GM19238 (cell line): ENCODE data around the gene ATP1A3.

ENCODE experiments used
- DNase-seq: peaks from one replicate; pipeline ENCODE4 v3.0.0; 2011; ENCODE audit warnings: low spot score; ENCODE audit not compliant: insufficient read length

ATP1A3 gene

DNA sequence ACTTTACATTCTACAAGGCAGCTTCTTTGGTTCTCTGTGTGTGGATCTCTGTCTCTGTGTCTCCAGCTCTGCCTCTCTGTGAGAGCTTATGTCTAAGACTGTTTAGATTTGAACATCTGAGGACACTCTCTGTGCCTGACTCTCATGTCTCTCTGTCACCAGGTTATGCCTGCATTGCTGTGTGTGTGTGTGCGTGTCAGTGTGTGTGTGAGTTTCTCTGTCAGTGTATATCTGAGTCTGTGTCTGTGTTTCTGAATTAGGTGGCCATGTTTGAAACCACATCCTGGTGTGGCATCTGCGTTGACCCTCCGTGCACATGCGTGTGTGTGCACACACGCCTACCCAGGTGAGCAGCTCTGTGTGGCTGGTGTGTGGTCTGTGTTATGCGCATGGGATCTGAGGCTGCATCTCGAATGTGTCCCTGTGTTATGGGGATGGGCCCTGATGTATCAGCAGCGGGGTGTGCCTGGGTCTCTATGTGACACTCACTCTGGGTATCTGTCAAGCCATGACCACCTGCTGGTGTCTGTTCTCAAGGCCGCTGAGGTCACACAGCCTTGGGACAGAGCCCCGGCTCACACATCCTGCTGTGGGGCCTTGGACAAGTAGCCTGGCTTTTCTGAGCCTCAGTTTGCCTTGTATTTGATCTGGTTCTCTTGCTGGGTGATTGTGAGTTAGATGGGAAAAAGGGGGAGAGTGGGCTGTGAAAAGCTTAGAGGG is 6.7 kb downstream of the ATP1A3 start:
- no peak for DNase-seq

DNA sequence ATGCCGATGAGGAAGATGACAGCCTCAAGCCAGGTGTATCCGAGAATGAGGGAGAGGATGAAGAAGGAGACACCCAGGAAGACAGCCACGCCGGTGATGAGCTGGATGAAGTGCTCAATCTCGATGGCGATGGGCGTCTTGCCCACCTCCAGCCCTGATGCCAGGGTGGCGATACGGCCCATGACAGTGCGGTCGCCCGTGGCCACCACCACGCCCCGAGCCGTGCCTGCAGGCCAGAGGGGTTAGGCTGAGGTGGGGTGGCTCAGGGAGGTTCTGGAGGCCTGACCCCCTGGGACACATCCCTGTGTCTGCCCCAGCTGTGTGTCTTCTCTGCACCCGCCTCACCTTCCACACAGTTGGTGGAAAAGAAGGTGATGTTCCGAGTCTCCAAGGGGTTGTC is 9.1 kb downstream of the ATP1A3 start:
- no peak for DNase-seq

DNA sequence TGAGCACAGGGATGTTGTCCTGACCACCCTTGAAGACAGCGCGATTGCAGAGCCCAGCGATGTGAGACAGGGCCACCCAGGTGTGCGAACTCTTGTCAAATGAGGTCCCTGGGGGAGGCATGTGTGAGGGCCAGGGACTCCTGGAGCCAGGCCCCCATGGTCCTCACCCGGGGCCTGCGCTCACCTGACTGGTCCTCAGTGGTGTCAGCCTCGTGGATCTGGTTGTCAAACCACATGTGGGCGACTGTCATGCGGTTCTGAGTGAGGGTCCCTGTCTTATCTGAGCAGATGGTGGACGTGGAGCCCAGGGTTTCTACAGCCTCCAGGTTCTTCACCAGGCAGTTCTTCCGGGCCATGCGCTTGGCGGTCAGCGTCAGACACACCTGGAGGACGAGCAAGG is 12.3 kb downstream of the ATP1A3 start:
- DNase-seq, result no peak

DNA sequence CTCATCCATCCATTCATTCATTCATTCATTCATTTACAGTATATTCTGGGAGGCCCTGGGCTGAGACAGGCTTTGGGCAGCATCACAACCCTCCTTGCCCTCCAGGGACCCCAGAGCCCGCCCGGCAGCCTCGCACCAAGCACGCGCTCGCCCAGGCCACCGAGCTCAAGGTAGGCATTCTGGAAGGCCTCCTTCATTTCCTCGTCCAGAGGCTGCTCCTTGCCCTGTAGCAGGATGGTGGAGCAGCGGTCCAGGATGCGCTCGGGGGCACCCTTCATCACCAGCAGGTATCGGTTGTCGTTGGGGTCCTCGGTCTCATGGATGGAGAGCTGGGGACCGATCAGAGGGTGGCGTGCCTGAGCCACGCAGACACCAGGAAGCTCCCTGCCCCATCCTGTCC is 15.6 kb downstream of the ATP1A3 start:
- DNase-seq, result no peak

DNA sequence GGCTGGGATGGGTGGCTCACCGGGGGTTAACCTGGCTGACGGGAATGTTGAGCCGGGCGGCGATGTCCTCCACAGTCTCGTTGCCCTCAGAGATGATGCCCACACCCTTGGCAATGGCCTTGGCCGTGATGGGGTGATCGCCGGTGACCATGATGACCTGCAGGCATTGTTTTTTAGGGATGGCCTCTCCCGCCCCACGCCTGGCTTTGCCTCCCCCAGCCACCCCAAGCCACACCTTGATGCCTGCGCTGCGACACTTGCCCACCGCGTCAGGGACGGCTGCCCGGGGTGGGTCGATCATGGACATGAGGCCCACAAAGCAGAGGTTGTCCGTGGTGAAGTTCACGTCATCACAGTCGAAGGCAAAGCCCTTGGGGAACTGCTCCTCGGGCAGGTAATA is 16.1 kb downstream of the ATP1A3 start:
- no peak for DNase-seq

DNA sequence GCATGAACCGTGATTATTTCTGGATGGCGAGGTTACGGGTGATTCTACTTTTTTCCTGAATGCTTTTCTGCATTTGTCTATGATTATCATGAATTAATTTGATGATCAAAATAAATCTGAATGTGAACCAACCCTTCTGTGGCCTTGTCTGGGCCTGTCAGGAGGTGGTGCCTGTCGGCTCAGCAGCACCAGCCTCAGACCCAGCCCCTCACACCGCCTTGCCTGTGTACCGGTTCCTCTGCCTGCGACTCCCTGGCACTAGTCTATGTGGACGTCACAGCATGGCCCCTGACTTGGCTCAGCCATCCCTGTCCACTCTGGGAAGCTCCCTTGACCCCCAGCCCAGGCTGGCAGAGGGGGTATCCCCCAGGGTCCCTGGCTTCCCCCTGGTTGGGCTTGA is 19.4 kb downstream of the ATP1A3 start:
- no peak for DNase-seq

DNA sequence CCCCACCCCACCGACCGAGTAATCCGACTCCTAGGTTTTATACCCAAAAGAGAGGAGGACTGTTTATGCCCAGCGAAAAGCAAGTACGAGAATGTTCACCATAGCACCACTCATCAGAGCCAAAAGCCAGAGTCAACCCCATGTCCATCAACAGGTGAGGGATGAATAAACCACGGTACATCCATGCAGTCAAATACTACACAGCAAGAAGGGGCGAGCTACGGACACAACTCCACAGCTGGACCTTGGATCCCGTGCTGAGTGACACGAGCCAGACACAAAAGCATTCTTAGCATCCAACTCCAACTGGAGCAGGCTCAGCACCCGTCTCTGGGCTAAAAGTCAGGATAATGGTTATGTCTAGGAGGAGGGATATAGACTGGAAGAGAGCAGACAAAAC is 22.7 kb downstream of the ATP1A3 start:
- no peak for DNase-seq

DNA sequence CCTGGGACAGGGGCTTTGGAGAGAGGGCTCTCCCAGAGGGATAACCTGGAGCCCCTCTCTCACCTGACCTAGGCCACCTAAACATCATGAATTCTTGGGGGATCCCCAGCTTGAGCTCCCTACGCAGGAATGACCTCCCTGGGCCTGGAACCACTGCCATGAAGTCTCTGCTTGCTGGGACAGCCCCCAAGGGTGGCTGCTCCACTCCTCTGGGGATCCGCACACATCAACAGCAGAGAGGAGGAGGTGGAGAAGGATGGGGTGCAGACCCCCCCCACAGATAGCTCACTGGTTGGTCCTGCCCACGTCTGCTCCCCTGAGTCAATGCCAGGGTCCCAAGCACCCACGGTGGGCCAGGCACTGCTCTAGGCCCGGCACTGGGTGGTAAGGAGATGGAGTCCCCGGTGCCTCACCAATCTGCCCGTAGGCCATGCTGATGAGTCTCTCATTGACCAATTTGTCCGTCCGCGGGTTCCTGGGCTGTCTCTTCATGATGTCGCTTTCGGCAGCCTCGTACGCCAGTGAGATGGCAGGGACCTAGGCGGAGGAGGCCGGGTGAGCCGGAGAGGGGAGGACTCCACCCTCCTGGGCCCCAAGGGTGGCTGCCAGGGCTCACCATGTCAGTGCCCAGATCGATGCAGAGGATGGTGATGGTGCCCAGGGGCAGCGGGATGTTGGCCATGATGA is 24.1 kb downstream of the ATP1A3 start:
- DNase-seq, result no peak

DNA sequence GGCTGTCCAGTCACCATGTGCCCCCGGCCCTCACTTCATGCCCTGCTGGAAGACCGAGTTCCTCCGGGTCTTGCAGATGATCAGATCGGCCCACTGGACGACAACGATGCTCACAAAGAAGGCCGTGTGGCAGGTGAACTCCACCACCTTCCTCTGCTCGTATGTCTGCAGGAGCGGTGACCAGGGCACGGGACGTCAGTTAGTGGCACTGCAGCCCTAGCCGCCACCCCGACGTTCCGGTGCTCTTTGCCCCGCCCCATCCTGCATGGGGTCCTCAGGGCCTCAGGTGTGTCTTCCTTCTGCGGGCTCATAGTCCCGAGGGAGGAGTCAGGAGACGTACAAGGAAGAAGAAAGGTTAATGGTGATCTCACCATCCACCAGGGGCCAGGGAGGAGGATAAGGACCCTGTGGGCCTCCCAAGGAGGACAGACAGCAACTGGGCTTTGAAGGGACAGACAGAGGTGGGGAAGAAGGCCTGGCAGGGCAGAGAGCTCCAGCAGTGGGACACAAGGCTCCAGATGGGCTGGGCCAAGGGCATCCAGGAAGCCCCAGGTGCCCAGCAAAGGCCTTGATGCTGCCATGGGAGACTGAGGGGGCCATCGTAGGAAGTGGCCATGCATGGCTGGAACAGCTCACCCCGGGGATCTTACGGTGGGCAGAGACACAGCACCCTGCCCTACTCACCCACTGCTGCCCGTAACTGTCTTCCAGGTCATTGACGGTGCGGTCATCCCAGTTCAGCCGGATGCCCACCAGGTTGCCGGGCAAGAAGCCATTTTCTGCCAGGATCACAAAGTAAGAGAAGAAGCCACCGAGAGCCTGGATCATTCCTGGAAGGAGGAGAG is 25.1 kb downstream of the ATP1A3 start:
- DNase-seq, result no peak

DNA sequence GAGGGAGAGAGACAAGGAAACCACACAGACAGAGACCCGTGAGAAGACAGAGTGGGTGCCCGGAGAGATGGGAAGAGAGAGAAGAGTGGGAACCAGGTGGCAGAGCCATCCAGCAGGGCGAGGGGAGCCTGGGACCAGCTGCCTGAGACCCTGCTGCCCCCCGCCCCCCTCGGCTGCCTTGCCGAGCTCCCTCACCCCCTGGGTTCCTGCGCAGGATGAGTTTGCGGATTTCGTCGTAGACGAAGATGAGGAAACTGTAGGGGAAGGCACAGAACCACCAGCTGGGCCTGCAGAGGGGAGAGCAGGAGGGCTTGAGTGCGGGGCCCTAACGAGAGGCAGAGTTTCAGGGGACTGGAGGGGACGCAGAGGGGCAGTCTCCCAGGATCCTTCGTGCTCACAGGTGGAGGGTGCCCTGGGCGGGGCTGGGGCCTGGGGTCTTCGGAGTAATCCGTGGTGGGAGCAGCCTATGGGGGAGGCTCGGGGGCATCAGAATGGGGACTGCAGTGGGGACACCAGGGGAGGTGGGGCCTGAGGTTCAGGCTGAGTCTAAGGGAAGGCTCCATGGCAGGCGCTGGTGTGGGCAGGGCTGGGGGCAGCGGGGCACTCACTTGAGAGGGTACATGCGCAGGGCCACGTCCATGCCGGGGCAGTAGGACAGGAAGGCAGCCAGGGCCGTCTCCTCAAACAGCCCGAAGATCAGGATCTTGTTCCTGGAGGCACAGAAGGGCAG is 26.8 kb downstream of the ATP1A3 start:
- no peak for DNase-seq

DNA sequence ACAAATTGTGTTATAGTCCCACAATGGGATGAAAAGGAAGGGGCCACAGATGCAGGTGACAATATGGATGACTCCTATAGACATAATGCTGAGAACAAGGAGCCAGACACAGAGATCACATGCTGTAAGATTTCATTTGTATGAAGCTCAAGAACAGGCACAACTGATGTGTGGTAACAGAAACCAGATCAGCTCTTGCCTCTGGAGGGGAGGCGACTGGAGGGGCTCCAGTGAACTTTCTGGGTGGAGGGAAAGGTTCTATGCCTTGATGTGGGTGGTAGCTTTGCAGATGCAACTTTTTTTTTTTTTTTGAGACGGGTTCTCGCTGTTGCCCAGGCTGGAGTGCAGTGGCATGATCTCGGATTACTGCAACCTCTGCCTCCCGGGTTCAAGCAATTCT is 28.9 kb downstream of the ATP1A3 start:
- DNase-seq, result no peak

DNA sequence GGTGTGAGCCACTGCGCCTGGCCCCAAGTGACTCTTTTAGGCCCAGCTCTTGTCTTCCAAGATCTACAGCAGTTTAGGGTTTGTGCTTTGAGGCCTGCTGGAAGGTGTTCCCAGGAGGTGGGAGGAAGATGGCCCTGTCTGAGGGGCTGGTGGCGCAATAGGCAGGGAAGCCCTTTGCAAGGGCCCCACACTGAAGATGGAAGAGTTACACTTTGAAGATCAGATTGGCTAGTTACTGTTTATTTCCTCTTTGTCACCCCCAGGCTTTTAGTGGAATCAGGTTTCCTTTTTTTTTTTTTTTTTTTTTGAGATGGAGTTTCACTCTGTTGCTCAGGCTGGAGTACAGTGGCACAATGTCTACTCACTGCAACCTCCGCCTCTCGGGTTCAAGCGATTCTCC is 33.1 kb downstream of the ATP1A3 start:
- no peak for DNase-seq

DNA sequence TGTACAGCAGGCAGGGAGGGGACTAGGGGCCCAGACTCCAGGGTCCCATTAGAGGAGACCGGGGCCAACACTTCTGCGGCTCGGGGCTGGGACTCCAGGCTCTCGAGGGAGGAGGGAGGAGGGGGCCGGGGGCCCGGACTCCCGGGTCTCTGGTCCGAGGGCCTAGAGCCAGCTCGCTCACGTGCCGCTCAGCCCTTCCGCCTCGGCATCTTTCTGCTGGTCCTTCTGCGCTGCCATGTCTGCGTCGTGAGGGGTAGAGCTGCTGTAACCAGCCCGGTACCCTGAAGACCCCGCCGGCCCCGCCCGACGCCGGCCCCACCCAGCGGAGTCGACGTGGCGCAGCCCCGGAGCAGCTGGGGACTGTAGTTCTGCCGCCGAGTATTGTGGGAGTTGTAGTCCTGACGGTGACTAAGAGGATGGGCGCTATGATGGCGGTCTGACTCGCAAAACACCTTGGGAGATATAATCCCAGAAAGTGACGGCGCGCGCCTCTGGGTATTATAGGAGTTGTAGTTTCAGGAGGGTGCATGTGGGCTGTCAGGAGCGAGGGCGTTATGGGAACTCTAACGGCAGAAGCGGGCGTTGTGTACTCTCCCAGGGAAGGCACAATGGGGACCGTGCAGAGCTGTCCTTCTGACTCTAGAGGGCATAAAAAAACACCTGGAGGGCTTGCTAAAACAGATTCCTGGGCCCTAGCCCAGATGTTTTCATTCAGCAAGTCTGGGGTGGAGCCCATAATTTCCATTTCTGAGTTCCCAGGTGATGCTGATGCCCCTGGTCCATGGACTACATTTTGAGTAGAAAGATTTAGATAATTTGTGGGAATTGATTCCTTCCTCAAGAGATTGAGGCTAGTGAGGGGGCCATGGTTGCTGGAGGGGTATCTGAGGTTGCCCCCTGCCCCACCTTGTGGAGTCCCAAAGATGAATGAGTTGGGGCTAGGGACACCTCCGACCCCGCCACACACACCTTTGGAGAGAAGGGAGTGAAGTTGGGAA is 34.7 kb downstream of the ATP1A3 start, which contains the start of gene RABAC1:
Gene RABAC1 (minus strand): TSS at position 266 of the 998 bp plus-strand sequence. CDS start 29 bp downstream, at position 237.
- peak; percentile 98 for DNase-seq

DNA sequence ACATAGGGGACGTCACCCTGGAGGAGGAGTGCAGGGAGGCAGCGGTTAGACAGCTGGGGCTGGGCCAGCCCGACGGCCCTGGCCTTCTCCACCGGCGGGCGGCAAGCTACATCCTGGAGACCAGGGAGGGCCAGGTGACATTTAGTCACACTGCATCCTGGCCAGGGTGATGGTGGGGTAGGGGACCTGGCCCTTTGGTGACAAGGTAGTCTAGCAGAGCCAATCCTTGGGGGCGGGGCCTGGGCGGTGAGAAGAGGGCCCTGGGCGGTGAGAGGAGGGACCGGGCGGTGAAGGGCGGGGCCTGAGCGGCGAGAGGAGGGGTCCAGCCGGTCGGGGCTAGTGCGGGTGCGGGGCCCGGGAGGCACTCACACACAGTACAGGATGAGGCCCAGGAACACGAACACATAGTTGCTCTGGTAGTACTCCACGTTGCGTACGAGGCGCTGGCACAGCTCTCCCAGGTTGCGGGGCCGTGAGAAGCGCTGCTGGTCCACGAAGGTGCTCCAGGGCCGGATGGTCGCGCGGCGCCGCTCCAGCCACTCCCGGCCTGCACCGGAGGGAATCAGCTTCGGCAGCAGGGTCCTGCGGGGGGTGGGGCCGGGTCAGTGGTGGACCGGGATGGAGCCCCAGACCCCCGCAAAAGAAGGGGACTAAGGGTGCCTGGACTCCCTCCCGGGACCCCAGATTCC is 35.5 kb downstream of the ATP1A3 start:
- no peak for DNase-seq

DNA sequence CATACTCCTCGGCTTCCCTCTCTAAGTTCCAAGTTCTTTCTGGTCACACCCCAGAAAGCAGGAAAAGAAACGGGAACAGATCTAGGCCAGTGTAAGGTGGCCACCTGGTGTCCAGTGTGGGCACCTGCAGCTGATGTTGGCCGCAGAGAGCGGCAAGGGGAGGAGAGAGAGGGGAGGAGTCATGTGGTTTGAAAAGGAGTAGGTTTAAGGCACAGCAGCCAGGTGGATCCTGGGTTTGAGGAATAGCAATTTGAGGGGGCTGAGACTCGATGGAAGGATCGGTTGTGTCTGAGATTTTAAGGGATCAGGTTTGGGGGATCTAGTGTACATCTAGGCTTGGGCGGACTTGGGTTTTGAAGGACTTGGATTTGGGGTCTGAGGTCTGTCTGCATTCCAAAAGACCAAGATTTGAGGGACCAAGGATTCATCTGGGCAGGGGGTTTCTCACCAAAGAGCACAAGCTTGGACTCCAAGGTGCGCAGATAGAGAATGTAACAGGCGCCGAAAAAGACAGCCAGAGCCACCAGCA is 36.1 kb downstream of the ATP1A3 start:
- DNase-seq, result no peak

DNA sequence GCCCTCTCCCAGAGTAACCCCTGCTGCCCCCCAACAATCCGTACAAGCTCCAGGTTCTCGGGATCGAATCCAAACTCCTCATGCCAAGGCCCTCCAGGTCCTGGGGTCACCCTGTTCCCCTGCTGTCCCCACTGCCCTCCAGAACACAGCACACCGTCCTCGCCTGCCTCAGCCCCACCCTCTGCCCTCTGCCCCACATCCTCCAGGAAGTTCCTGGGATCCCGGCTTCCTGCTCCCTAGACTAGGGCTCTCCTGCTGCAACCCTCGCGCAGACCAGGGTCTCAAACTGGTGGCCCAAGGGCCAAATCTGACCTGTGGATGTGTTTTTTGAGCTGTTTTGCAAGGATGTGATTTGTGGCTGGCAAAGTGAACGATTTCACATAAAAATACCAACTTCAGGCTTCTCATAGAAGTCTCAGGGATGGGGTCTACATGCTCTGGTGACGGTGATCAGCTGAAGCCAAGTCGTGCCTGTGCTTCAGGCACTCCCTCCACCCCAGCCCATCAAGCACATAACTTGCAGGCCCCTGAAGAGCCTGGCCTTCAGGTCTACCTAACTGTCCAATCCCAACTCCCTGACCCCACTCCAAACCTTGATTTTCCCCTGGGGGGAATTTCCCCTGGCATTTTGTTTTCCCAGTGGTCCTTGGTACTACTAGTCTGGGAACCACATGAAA is 36.7 kb downstream of the ATP1A3 start:
- no peak for DNase-seq

DNA sequence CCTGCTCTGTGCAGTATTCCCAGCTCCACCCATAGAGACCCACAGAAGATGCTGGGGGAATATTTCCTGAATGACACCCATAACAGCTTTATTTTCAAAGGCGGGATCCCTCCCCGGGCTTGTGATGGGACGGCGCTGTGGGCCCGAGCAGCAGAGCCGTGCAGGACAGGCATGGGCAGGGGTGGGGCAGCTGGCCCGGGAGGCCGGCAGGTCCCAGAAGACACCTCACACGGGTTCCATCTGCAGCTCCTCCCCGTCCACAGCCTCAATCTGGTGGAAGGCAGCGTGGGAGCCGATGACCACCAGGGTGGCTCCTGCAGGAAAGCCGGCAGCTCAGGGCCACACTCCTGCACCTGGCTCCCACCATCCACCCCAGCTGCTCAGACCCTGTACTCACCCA is 37.4 kb downstream of the ATP1A3 start:
- DNase-seq, result no peak

DNA sequence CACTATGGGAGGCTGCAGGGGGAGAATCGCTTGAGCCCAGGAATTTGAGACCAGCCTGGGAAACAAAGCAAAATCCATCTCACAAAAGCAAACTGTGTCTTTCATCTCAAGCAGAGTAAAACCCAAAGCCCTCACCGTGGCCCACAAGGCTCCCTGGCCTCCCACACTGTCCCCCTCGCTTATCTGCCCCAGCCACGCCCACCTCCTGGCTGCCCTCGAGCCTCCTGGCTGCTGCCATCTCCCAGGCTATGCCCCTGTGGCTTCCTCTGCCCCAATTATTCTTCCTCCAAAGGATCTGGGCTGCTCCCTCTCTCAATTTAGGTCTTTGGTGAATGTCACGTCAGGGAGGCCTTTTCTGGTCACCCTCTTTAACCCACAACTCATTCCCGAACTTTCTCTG is 38.5 kb downstream of the ATP1A3 start:
- DNase-seq, result no peak

DNA sequence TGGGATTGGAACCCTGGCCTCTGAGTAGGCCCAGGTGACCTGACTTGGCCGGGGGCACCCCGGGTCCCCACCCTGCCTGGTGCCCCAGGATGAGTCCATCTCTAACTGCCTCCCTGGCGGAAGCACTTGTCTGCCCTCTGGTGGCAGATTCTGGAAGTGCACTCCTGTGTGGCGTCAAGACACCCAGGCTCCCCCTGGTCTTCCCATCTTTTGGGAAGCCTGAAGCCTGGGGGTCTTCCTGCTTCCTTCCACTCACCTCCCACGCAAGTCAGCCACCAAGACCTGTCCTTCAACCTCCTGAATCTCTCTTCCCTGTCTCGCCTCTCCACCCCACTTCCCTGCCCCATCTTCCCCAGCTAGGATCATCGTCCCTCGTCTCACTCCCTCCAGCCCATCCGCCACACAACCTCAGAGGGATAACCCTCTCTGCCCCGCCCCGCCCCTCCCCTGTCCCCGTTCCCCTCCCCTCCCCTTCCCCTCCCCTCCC is 42.3 kb downstream of the ATP1A3 start:
- DNase-seq, result peak; percentile 87
